ENCODE results near the gene MGST2.

MGST2 gene

DNA sequence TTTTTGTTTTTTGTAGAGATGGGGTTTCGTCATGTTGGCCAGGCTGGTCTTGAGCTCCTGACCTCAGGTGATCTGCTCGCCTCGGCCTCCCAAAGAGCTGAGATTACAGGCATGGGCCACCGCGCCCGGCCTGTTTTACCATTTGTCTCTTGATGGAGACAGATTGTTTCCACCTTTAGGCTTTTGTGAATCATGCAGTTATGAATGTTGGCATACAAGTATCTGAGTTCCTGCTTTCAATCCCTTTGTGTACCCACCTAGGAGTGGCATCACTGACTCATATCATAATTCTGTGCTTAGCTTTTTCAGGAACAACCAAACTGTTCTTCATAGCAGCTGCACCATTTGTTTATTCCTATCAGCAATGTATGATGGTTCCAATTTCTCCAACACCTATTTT lies 20.2 kb upstream of the MGST2 start:
- DNase-seq = no peak

DNA sequence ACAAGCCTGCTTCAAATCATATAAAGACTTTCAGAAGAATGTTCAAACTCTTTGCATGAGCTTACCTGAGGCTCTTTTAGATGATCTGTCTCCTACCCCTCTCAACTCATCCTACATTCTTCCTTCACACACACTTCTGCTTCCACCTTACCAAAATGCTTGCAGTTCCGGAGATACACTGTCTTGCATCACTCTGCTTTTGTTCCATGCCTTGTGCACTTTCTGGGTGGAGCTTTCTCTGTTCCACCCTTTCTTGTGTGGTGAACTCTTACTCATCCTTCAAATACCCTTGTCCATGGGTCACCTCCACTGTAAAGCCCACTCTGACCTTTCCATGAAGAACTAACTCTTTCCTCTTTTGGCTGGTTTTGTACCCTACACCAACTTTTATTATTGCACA lies 18.4 kb upstream of the MGST2 start:
- no peak for DNase-seq

- no peak for DNase-seq
These were observed 17.7 kb upstream of the MGST2 start for GRCh38 chr4:139647952-139648351.

GRCh38 chr4:139651282-139652194 lies 14.1 kb upstream of the MGST2 start:
- peak; percentile 42 for DNase-seq

GRCh38 chr4:139654516-139654915 lies 11.1 kb upstream of the MGST2 start:
- DNase-seq = no peak

DNA sequence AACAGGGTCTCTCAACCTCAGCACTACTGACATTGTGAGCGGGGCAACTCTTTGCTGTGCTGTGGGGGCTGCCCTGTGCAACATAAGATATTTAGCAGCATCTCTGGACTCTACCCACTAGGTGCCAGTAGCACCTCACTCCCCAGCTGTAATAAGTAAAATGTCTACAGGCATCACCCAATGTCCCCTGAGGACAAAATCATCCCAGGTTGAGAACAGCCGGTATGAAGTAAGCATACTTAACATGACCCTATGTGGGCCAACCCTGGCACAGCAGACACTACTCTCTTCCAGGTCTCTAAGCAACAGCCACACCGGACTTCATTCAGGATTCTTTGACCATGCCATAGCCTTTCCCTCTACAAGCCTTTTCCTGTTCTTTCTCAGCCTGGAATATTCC lies 10.5 kb upstream of the MGST2 start:
- peak; percentile 35 for DNase-seq

GRCh38 chr4:139656614-139657486 lies 8.8 kb upstream of the MGST2 start:
- peak; percentile 61 for DNase-seq

DNA sequence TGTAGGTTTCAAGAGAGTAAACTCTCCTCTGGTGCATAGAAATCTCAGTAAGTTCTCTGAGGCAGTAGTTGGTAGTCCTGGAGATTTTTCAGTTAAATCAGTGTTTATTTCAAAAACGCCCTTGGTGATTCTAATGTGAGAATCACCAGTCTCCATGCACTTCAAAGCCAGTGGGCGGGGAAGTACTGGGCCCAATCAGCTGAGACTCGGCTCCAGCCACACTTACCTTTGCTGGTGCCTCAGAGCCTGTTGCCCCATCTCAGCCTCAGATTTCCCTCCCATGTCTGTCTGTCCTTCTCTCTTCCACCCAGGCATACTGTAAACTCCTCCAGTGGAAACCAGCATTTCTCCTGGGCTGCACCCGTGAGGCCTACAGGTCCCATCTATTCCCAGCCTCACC lies 7.4 kb upstream of the MGST2 start:
- no peak for DNase-seq

- DNase-seq = no peak
These were observed 6.8 kb upstream of the MGST2 start for GRCh38 chr4:139658586-139659382.

DNA sequence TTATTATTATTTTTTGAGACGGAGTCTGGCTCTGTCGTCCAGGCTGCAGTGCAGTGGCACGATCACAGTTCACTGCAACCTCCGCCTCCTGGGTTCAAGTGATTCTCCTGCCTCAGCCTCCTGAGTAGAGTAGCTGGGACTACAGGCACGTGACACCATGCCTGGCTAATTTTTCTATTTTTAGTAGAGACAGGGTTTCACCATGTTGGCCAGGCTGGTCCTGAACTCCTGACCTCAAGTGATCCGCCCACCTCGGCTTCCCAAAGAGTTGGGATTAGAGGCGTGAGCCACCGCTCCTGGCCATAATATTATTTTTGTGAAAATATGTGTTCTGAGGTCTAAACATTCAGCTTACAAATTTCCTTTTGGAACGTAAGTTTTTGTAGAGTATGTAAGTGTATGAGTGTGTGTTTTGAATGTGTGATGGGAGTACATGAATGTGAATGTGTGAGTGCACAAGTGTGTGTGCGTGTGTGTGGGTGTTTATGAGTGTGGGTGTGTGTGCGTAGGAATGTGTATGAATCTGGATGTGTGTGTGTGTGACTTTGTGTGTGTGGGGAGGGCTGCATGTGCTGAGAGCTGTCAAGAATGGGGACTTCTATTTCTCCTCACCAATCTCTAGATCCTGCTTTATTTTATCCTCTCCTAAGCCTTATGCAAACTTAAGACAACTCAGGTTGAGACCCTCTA lies 5.7 kb upstream of the MGST2 start:
- DNase-seq = no peak

GRCh38 chr4:139660568-139661043 lies 5.0 kb upstream of the MGST2 start:
- no peak for DNase-seq

DNA sequence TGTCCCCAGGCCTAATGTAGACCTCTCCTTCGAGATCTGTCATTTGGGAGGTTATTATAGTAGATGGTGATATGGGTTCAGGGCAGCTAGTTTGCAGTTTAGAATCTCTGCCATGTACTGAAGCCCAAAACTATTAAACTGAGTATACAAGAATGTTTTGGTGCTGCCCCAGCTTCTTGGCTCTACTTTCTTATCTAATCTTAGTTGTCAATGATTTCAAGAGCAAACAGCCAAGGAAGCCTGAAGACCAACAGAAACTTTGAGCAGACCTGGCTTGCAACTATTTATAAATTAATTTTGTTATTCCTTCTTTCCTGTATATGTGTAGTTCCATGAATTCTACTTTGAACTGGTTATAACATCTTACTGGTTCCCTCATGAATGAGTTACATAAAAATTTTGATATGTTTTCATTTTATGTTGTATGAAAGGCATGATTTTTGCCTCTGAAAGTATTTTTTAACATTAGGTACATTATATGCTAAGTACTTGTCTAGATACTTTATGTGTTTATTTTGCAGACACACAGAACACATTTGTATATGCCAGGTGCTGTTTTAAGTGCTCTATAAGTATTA lies 2.0 kb upstream of the MGST2 start:
- no peak for DNase-seq

DNA sequence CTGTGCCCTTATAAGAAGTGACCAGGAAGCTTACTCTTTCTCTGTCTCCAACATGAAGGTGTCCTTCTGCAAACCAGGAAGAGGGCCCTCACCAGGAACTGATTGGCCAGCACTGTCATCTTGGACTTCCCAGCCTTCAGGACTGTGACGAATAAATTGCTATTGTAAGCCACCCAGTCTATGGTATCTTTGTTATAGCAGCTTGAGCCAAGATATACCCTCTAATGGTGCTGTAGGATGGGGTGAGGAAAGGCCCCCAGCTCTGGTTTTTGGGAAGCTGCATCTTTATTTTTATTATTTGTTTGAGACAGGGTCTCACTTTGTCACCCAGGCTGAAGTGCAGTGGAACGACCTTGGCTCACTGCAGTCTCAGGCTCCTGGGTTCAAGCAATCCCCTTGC lies 1.2 kb upstream of the MGST2 start:
- no peak for DNase-seq

DNA sequence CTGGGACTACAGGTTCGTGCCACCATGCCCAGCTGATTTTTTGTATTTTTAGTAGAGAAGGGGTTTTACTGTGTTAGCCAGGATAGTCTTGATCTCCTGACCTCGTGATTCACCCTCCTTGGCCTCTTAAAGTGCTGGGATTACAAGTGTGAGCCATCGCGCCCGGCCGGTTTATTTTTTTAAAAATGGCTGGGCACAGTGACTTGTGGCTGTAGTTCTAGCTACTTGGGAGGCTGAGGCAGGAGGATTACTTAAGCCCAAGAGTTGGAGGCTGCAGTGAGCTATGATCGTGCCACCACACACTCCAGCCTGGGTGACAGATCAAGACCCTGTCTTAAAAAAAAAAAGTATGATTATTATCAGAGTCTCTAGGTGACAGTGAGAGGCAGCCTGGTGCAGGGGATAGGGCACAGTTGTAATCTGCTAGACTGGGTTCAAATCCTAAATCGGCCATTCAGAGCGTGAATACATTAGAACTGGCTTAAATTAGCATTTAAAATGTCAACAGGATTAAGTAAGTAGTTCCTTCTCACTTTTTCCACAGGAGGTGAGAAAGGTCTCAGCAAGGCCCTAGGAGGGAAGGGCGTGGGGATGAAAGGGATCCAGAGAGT lies 435 bp upstream of the MGST2 start:
- DNase-seq = no peak

- no peak for DNase-seq
These were observed 1.2 kb downstream of the MGST2 start for GRCh38 chr4:139666735-139667281.

DNA sequence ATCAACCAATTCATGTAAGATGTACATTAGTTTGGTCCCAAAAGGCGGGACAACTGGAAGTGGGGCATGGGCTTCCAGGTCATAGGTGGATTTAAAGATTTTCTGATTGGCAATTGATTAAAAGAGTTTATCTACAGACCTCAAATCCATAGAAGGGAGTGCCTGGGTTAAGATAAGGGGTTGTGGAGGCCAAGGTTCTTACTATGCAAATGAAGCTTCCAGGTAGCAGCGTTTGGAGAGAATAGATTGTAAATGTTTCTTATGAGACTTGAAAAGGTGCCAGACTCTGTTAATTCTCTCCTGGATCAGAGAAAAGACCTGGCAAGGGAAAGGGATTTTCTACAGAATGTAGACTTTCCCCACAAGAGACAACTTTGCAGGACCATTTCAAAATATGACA lies 2.4 kb downstream of the MGST2 start:
- DNase-seq = no peak

DNA sequence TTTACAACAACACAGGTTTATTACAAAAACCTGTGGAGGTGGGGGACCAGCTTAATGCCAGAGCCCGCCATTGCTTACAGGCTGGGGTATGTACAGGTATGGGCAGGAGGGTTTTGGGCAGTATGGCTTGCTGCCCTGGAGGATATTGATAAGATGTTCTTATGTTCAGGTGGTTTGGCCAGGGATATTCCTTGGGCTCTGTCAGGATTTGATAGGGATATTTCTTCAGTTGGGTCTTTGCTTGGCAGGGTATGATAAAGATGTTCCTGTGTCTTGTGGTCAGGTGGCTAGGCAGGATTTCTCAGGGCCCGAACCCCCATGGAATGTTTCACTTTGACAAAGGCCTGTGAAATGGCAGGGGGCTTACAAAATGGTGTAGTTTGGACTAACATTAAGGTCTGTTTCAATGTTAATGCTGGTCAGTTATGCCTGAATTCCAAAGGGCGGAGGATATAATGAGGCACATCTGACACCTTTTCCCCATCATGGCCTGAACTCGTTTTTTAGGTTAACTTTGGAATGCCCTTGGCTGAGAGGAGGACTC lies 3.1 kb downstream of the MGST2 start:
- no peak for DNase-seq

- DNase-seq = no peak
These were observed 3.7 kb downstream of the MGST2 start for GRCh38 chr4:139669335-139669734.

- DNase-seq = no peak
These were observed 4.3 kb downstream of the MGST2 start for GRCh38 chr4:139669890-139670289.

GRCh38 chr4:139670775-139671174 lies 5.2 kb downstream of the MGST2 start:
- no peak for DNase-seq

DNA sequence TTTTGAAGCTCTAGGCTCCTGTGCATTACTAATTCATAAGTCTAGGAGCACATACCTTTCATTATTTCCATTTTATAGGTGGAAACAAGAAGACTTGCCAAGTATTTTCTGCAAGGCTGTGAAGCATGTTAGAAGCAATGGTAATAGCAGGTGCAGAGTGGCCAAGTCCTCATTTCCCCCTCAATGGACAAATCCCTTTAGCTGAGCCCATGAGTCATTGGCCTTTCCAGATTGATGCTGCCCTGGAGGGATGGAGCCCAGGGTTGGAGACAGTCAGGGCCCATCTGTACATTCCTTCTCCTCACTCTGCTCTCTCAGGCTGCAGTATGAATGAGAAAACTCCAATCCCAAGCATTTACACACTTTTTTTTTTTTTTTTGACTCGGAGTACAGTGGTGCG lies 6.6 kb downstream of the MGST2 start:
- no peak for DNase-seq

Measured in NCI-H1694 (cell line).